ENCODE results near the gene WDTC1.

The WDTC1 gene

GRCh38 chr1:27267153-27267552, 32.7 kb downstream of the WDTC1 start:
- Histone ChIP-seq H3K4me3 (replicated peaks; ENCODE audit: insufficient read depth, low read length) (no peak overlapping the region), H3K27me3 (ENCODE audit: insufficient read depth, poor library complexity, severe bottlenecking) (no peaks in the 10 kb centered on the region), H3K27ac (replicated peaks) (no peak overlapping the region)
- DNase-seq (ENCODE audit: low read depth in 1 of 2, low spot score in 1 of 2): no peak
- no peak for TF ChIP-seq SPI1 (IDR thresholded peaks at IDR 0.05; ENCODE audit: borderline replicate concordance, low read depth)
- no peak for TF ChIP-seq GABPA (IDR thresholded peaks at IDR 0.05; ENCODE audit: low read depth)
- TF ChIP-seq POLR2AphosphoS5 (IDR thresholded peaks at IDR 0.05; ENCODE audit: low read depth): no peak
- no peak for TF ChIP-seq CTCF (IDR thresholded peaks at IDR 0.05; ENCODE audit: insufficient read depth, low read length)
- no peak for TF ChIP-seq REST (IDR thresholded peaks at IDR 0.05; ENCODE audit: insufficient replicate concordance, low read depth)

GRCh38 chr1:27269276-27269675, 34.8 kb downstream of the WDTC1 start:
- TF ChIP-seq SPI1 (IDR thresholded peaks at IDR 0.05; ENCODE audit: borderline replicate concordance, low read depth) (no peak), POLR2AphosphoS5 (IDR thresholded peaks at IDR 0.05; ENCODE audit: low read depth) (no peak), CTCF (IDR thresholded peaks at IDR 0.05; ENCODE audit: insufficient read depth, low read length) (no peak), GABPA (IDR thresholded peaks at IDR 0.05; ENCODE audit: low read depth) (no peak), REST (IDR thresholded peaks at IDR 0.05; ENCODE audit: insufficient replicate concordance, low read depth) (no peak)
- no peak overlapping the region for H3K27ac ChIP-seq (replicated peaks)
- H3K4me3 ChIP-seq (replicated peaks; ENCODE audit: insufficient read depth, low read length): no peak overlapping the region
- DNase-seq (ENCODE audit: low read depth in 1 of 2, low spot score in 1 of 2): no peak
- no peaks in the 10 kb centered on the region for H3K27me3 ChIP-seq (ENCODE audit: insufficient read depth, poor library complexity, severe bottlenecking)

- DNase-seq (ENCODE audit: low read depth in 1 of 2, low spot score in 1 of 2): no peak
- H3K27me3 ChIP-seq (ENCODE audit: insufficient read depth, poor library complexity, severe bottlenecking): no peaks in the 10 kb centered on the region
- no peak for TF ChIP-seq SPI1 (IDR thresholded peaks at IDR 0.05; ENCODE audit: borderline replicate concordance, low read depth)
- no peak for TF ChIP-seq GABPA (IDR thresholded peaks at IDR 0.05; ENCODE audit: low read depth)
- no peak for TF ChIP-seq POLR2AphosphoS5 (IDR thresholded peaks at IDR 0.05; ENCODE audit: low read depth)
- TF ChIP-seq CTCF (IDR thresholded peaks at IDR 0.05; ENCODE audit: insufficient read depth, low read length): no peak
- TF ChIP-seq REST (IDR thresholded peaks at IDR 0.05; ENCODE audit: insufficient replicate concordance, low read depth): no peak
Observed at GRCh38 chr1:27274204-27274603, 39.8 kb downstream of the WDTC1 start.

More at GRCh38 chr1:27274204-27274603, 39.8 kb downstream of the WDTC1 start:
- Histone ChIP-seq H3K27ac (replicated peaks) (no peak overlapping the region), H3K4me3 (replicated peaks; ENCODE audit: insufficient read depth, low read length) (no peak overlapping the region)

Data from HL-60 (cell line).